ENCODE results near the gene IGFL4.

Gene IGFL4

GRCh38 chr19:46022061-46022430 is 18.8 kb downstream of the IGFL4 start:
- H3K4me1 ChIP-seq (ENCODE audit: control insufficient read depth, insufficient read depth, low read length) = no peaks in the 10 kb centered on the region
- H3K36me3 ChIP-seq (ENCODE audit: control insufficient read depth, insufficient read depth, low read length) = no peaks in the 10 kb centered on the region
- H3K9me3 ChIP-seq (ENCODE audit: control insufficient read depth, low read length) = no peaks in the 10 kb centered on the region
- WGBS, 2 experiments = 87 to 90% methylated on average over 12 of the region's 12 CpGs
- H3K27me3 ChIP-seq (ENCODE audit: control insufficient read depth, insufficient read depth, low read length, poor library complexity, severe bottlenecking) = no peaks in the 10 kb centered on the region
- no peak overlapping the region for H3K27ac ChIP-seq (ENCODE audit: insufficient read depth, low read depth, low read length, poor library complexity, severe bottlenecking)
- no peak overlapping the region for H3K4me3 ChIP-seq (ENCODE audit: insufficient read depth, low read depth, low read length)

GRCh38 chr19:46021531-46022041 is 19.2 kb downstream of the IGFL4 start:
- H3K9me3 ChIP-seq (ENCODE audit: control insufficient read depth, low read length) = no peaks in the 10 kb centered on the region
- H3K36me3 ChIP-seq (ENCODE audit: control insufficient read depth, insufficient read depth, low read length) = no peaks in the 10 kb centered on the region
- H3K4me1 ChIP-seq (ENCODE audit: control insufficient read depth, insufficient read depth, low read length) = no peaks in the 10 kb centered on the region
- no peak overlapping the region for H3K4me3 ChIP-seq (ENCODE audit: insufficient read depth, low read depth, low read length)
- peaks cover 1% of the 10 kb centered on the region for H3K27me3 ChIP-seq (ENCODE audit: control insufficient read depth, insufficient read depth, low read length, poor library complexity, severe bottlenecking)
- 80% methylated on average over 11 of the region's 11 CpGs for WGBS, 2 experiments
- no peak overlapping the region for H3K27ac ChIP-seq (ENCODE audit: insufficient read depth, low read depth, low read length, poor library complexity, severe bottlenecking)

DNA sequence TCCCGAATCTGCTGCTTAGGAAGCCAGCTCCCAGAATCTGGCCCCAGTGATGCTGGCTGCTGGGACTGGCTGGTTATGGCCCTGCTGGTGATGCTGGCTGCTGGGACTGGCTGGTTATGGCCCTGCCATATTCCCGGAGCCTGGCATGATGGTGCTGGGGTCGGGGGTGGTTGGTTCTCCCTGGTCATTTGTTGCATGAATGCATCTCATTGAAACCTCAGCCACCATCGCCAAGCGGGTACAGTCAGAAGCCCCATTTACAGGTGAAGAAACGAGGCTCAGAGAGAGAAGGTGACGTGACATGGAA is 20.0 kb downstream of the IGFL4 start:
- no peaks in the 10 kb centered on the region for H3K36me3 ChIP-seq (ENCODE audit: control insufficient read depth, insufficient read depth, low read length)
- no peak overlapping the region for H3K4me3 ChIP-seq (ENCODE audit: insufficient read depth, low read depth, low read length)
- peaks cover 9% of the 10 kb centered on the region for H3K27me3 ChIP-seq (ENCODE audit: control insufficient read depth, insufficient read depth, low read length, poor library complexity, severe bottlenecking)
- H3K9me3 ChIP-seq (ENCODE audit: control insufficient read depth, low read length) = no peaks in the 10 kb centered on the region
- whole genome bisulfite sequencing, 2 experiments = 94 to 98% methylated on average over 7 of the region's 7 CpGs
- H3K4me1 ChIP-seq (ENCODE audit: control insufficient read depth, insufficient read depth, low read length) = no peaks in the 10 kb centered on the region
- H3K27ac ChIP-seq (ENCODE audit: insufficient read depth, low read depth, low read length, poor library complexity, severe bottlenecking) = no peak overlapping the region

DNA sequence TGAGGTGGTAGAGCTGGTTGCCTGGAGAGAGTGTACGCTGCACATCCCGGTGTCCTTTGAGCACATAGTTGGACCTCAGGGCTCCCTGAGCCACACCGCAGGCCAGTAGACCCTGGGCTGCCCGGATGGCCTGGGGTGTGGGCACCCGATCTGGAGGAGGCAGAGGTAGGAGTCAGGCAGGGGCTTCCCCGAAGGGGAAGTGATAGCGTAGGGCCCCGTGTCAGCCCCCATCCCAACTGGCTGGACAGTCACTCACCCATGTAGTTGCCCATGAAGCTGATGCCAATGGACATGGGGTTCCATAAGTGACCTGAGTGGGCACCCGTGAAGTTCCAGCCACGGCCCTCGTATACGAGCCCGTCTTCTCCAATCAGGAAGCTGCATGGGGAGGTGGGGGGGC is 21.5 kb downstream of the IGFL4 start:
- Histone ChIP-seq H3K4me1 (ENCODE audit: control insufficient read depth, insufficient read depth, low read length) (peaks cover 5% of the 10 kb centered on the region), H3K9me3 (ENCODE audit: control insufficient read depth, low read length) (no peaks in the 10 kb centered on the region), H3K27me3 (ENCODE audit: control insufficient read depth, insufficient read depth, low read length, poor library complexity, severe bottlenecking) (peaks cover 24% of the 10 kb centered on the region), H3K4me3 (ENCODE audit: insufficient read depth, low read depth, low read length) (no peak overlapping the region), H3K36me3 (ENCODE audit: control insufficient read depth, insufficient read depth, low read length) (no peaks in the 10 kb centered on the region), H3K27ac (ENCODE audit: insufficient read depth, low read depth, low read length, poor library complexity, severe bottlenecking) (no peak overlapping the region)
- 93 to 97% methylated on average over 13 of the region's 13 CpGs for WGBS, 2 experiments

DNA sequence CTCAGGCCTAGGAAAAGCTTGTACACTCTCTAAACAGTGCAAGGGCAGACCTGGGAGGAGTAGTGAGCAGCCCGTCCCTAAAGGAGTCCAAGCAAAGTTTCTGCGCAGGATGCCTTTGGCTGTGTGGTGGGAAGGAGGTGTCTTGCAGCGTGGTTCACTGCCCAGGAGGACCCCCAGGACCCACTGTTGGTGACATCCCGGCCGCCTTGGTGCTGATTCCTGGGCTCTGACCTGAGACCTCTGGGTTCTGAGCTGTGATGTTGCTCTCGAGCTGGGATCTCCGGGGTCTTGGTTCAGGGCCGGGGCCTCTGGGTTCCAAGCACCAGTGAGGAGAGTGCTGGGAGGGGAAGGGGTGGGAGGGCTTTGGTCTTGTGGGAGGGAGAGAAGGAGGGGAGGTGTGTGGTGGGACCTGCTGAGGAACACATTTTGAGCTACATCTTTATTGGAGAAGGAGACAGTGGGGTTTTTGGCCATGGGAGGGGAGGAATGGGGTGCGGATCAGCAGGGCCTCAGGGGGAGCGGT is 22.0 kb downstream of the IGFL4 start:
- 96 to 97% methylated on average over 10 of the region's 10 CpGs for WGBS, 2 experiments
- H3K9me3 ChIP-seq (ENCODE audit: control insufficient read depth, low read length) = no peaks in the 10 kb centered on the region
- peaks cover 29% of the 10 kb centered on the region for H3K27me3 ChIP-seq (ENCODE audit: control insufficient read depth, insufficient read depth, low read length, poor library complexity, severe bottlenecking)
- no peak overlapping the region for H3K4me3 ChIP-seq (ENCODE audit: insufficient read depth, low read depth, low read length)
- peaks cover 5% of the 10 kb centered on the region for H3K4me1 ChIP-seq (ENCODE audit: control insufficient read depth, insufficient read depth, low read length)
- H3K27ac ChIP-seq (ENCODE audit: insufficient read depth, low read depth, low read length, poor library complexity, severe bottlenecking) = no peak overlapping the region
- no peaks in the 10 kb centered on the region for H3K36me3 ChIP-seq (ENCODE audit: control insufficient read depth, insufficient read depth, low read length)

- peaks cover 36% of the 10 kb centered on the region for H3K27me3 ChIP-seq (ENCODE audit: control insufficient read depth, insufficient read depth, low read length, poor library complexity, severe bottlenecking)
- no peaks in the 10 kb centered on the region for H3K9me3 ChIP-seq (ENCODE audit: control insufficient read depth, low read length)
- H3K4me1 ChIP-seq (ENCODE audit: control insufficient read depth, insufficient read depth, low read length) = peaks cover 5% of the 10 kb centered on the region
- no peak overlapping the region for H3K4me3 ChIP-seq (ENCODE audit: insufficient read depth, low read depth, low read length)
- 95% methylated on average over 12 to 15 of the region's 15 CpGs for WGBS, 2 experiments
- no peak overlapping the region for H3K27ac ChIP-seq (ENCODE audit: insufficient read depth, low read depth, low read length, poor library complexity, severe bottlenecking)
- no peaks in the 10 kb centered on the region for H3K36me3 ChIP-seq (ENCODE audit: control insufficient read depth, insufficient read depth, low read length)
Measured at GRCh38 chr19:46017874-46018675, 22.7 kb downstream of the IGFL4 start.

GRCh38 chr19:46017095-46017429 is 23.7 kb downstream of the IGFL4 start:
- Histone ChIP-seq H3K4me1 (ENCODE audit: control insufficient read depth, insufficient read depth, low read length) (peaks cover 5% of the 10 kb centered on the region), H3K9me3 (ENCODE audit: control insufficient read depth, low read length) (no peaks in the 10 kb centered on the region), H3K27me3 (ENCODE audit: control insufficient read depth, insufficient read depth, low read length, poor library complexity, severe bottlenecking) (peaks cover 37% of the 10 kb centered on the region), H3K27ac (ENCODE audit: insufficient read depth, low read depth, low read length, poor library complexity, severe bottlenecking) (no peak overlapping the region), H3K36me3 (ENCODE audit: control insufficient read depth, insufficient read depth, low read length) (no peaks in the 10 kb centered on the region), H3K4me3 (ENCODE audit: insufficient read depth, low read depth, low read length) (no peak overlapping the region)
- WGBS, 2 experiments = 72 to 75% methylated on average over 7 of the region's 7 CpGs

DNA sequence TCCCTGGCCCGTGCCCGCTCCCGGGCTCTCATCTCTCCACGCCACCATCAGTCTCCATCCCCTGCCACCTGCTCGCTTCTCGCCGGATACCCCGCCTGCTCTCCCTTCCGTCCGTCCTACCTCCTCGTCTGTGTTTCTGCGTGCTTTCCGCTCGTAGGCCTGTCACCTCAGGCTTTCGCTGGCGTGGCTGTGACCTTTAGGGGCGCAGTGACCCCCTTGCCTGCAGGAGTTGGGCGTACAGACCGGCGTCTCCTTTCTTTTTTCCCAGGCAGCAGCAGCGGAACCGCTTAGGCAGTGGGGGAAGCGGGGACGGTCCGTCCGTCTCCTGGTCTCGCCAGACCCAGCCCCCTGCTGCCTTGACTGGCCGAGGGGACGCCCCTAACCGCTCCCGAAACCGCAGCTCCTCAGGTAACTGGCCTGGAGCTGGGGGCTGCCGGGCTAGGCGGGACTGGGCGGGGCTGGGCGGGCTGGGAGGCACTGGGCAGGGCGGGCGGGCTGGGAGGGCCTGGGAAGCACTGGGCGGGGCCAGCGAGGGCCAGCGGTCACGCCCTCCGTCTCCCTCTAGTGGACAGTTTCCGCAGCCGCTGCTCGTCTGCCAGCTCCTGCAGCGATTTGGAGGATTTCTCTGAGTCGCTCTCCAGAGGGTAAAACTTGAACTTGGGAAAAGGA is 24.2 kb downstream of the IGFL4 start:
- Histone ChIP-seq H3K36me3 (ENCODE audit: control insufficient read depth, insufficient read depth, low read length) (no peaks in the 10 kb centered on the region), H3K4me1 (ENCODE audit: control insufficient read depth, insufficient read depth, low read length) (peaks cover 5% of the 10 kb centered on the region), H3K27me3 (ENCODE audit: control insufficient read depth, insufficient read depth, low read length, poor library complexity, severe bottlenecking) (peaks cover 37% of the 10 kb centered on the region), H3K27ac (ENCODE audit: insufficient read depth, low read depth, low read length, poor library complexity, severe bottlenecking) (no peak overlapping the region), H3K9me3 (ENCODE audit: control insufficient read depth, low read length) (no peaks in the 10 kb centered on the region), H3K4me3 (ENCODE audit: insufficient read depth, low read depth, low read length) (peak overlapping the region; percentile 32)
- 2 to 3% methylated on average over 48 of the region's 48 CpGs for WGBS, 2 experiments

DNA sequence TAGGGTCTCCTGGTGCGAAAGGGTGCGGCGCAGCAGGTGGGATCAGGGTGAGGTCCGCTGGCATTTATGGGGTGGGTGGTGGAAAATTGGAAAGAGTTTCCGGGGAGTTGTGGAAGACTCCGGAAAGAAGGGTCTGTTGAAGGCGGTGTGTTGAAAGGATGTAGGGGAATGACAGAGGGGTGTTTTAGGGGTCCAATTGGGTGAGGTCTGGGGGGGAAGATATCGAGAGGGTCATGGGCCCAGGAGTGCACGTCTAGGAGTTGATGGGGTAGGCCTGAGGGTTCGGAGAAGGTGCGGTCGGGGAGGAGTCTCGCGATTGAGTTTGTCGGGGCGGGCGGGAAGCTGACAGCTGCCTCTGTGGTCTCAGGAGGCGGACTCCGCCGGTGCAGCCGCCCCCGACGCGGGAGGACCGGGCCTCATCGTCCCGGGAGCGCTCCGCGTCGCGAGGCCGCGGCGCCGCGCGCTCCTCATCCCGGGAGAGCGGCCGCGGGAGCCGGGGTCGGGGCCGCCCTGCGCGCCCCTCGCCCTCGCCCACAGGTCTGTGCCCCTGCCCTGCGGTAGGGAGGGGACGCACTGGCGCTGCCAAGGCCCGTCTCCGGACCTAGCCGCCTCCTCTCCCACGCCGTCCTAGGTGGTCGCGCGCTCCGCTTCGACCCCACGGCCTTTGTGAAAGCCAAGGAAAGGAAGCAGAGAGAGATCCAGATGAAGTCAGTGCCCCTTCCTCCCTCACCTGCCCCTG is 24.9 kb downstream of the IGFL4 start:
- WGBS, 2 experiments = 6 to 7% methylated on average over 63 of the region's 63 CpGs
- Histone ChIP-seq H3K4me3 (ENCODE audit: insufficient read depth, low read depth, low read length) (peak overlapping the region; percentile 32), H3K4me1 (ENCODE audit: control insufficient read depth, insufficient read depth, low read length) (peaks cover 5% of the 10 kb centered on the region), H3K9me3 (ENCODE audit: control insufficient read depth, low read length) (no peaks in the 10 kb centered on the region), H3K36me3 (ENCODE audit: control insufficient read depth, insufficient read depth, low read length) (no peaks in the 10 kb centered on the region), H3K27ac (ENCODE audit: insufficient read depth, low read depth, low read length, poor library complexity, severe bottlenecking) (no peak overlapping the region), H3K27me3 (ENCODE audit: control insufficient read depth, insufficient read depth, low read length, poor library complexity, severe bottlenecking) (peaks cover 37% of the 10 kb centered on the region)
